OCI-LY3 (cell line): Measurements from ENCODE around the gene GC.

Source experiments
- H2AFZ ChIP-seq: fragments of 200-600, 300-600 bp; shearing (Covaris generic); 2 replicates; pipeline ENCODE4 v1.6.0; 2014; ENCODE audit warnings: antibody characterized with exemption, low read depth, low read length
- H3K27ac ChIP-seq: fragments of 200-600, 300-600 bp; sonication (generic); 2 replicates; pipeline ENCODE4 v1.5.1; 2014; ENCODE audit warnings: mild to moderate bottlenecking, low read length, moderate library complexity, mixed read lengths
- H3K27me3 ChIP-seq: fragments of 200-600, 300-600 bp; sonication (generic); 2 replicates; pipeline ENCODE4 v1.6.1; 2014; ENCODE audit warnings: low read depth, low read length, mixed read lengths
- H3K36me3 ChIP-seq: fragments of 200-600, 300-600 bp; sonication (generic); replicated peaks from 2 replicates; pipeline ENCODE3; 2014; ENCODE audit warnings: low read depth, low read length, mixed read lengths
- H3K4me1 ChIP-seq: fragments of 300-600, 200-600 bp; sonication (generic); 2 replicates; pipeline ENCODE4 v1.6.1; 2014; ENCODE audit warnings: low read length, mixed read lengths
- H3K4me2 ChIP-seq: fragments of 200-600, 300-600 bp; sonication (generic); 2 replicates; pipeline ENCODE4 v1.6.1; 2014; ENCODE audit warnings: low read length, mixed read lengths
- H3K4me3 ChIP-seq: fragments of 300-600, 200-600 bp; sonication (generic); 2 replicates; pipeline ENCODE4 v1.5.1; 2014; ENCODE audit warnings: antibody characterized with exemption, mild to moderate bottlenecking, low read length, moderate library complexity
- H3K79me2 ChIP-seq: fragments of 300-600, 200-600 bp; shearing (Covaris generic); 2 replicates; pipeline ENCODE4 v1.6.1; 2014; ENCODE audit warnings: mild to moderate bottlenecking, low read length, mixed read lengths
- H3K9ac ChIP-seq: fragments of 300-600, 200-600 bp; shearing (Covaris generic); 2 replicates; pipeline ENCODE4 v1.6.0; 2014; ENCODE audit warnings: mild to moderate bottlenecking, low read length, moderate library complexity
- H3K9me3 ChIP-seq: fragments of 200-600, 300-600 bp; shearing (Covaris generic); 2 replicates; pipeline ENCODE4 v1.6.1; 2014; ENCODE audit warnings: low read length, mixed read lengths; ENCODE audit not compliant: insufficient read depth
- H4K20me1 ChIP-seq: fragments of 200-600, 300-600 bp; sonication (generic); 2 replicates; pipeline ENCODE4 v1.6.1; 2016; ENCODE audit warnings: low read length, mixed read lengths; ENCODE audit not compliant: insufficient read depth
- EZH2phosphoT487 ChIP-seq: fragments of 200-600 bp; shearing (Covaris generic); IDR thresholded peaks from 2 replicates; pipeline ENCODE4 v1.6.1; 2018; ENCODE audit warnings: antibody characterized with exemption, mixed run types, low read depth
- TF ChIP-seq, protein P1 (sequence below): fragments of 200-600, 300-600 bp; sonication (generic); IDR thresholded peaks from 2 replicates; pipeline ENCODE4 v1.5.1; 2014; ENCODE audit warnings: antibody characterized with exemption, low read length, low read depth

The GC gene

DNA sequence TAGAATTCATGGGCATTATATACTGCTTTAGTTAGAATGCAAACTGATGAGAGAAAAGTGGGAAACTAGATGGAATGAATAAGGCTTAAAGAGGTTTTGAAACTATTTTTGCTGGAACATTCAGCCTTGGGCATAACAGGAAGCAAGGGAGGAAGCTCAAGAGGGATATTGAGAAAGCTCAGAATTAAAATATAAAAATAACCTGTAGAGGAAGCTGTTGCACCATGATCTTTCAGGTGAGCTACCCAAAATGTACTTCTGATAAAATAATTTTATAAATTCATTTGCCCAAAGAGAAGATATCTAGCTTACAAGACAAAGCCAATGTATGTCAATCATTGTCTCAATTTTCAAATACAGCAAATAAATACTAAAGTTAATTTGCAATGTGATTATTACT is 11.3 kb downstream of the GC start:
- Histone ChIP-seq H3K27me3 (no peaks in the 10 kb centered on the region), H3K79me2 (no peaks in the 10 kb centered on the region), H3K9ac (no peak overlapping the region), H3K4me1 (peaks cover 23% of the 10 kb centered on the region), H3K9me3 (no peaks in the 10 kb centered on the region), H3K36me3 (no peaks in the 10 kb centered on the region), H3K4me2 (peak overlapping the region; percentile 44), H2AFZ (peak overlapping the region; percentile 82; the same call in 1 of the 2 replicates), H4K20me1 (no peaks in the 10 kb centered on the region), H3K27ac (no peak overlapping the region), H3K4me3 (0 out of 2 replicates have a peak overlapping the region, but pooled peaks have one; percentile 11)
- no peak for TF ChIP-seq EZH2phosphoT487
- TF ChIP-seq, protein P1, sequence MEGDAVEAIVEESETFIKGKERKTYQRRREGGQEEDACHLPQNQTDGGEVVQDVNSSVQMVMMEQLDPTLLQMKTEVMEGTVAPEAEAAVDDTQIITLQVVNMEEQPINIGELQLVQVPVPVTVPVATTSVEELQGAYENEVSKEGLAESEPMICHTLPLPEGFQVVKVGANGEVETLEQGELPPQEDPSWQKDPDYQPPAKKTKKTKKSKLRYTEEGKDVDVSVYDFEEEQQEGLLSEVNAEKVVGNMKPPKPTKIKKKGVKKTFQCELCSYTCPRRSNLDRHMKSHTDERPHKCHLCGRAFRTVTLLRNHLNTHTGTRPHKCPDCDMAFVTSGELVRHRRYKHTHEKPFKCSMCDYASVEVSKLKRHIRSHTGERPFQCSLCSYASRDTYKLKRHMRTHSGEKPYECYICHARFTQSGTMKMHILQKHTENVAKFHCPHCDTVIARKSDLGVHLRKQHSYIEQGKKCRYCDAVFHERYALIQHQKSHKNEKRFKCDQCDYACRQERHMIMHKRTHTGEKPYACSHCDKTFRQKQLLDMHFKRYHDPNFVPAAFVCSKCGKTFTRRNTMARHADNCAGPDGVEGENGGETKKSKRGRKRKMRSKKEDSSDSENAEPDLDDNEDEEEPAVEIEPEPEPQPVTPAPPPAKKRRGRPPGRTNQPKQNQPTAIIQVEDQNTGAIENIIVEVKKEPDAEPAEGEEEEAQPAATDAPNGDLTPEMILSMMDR: peak; percentile 66

DNA sequence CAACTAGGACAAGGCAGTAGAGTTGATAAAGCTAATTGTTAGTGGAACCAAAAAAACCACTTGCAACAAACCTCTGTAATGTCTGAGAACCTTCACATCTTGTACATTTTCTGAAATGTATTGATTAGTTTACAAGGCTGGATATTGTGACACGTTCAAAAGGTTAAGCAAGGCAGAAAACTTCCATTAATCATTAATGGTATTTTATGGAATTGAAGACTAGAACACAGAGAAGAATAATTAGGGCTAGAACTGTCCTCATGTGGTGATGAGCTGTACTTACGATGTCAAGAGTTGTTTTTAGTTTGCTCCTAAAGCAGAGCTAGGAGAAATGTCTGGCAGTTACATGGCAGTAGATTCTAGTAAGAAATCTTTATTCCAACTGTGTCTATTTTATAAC is 12.3 kb downstream of the GC start:
- H3K4me3 ChIP-seq: no peak overlapping the region
- H3K4me2 ChIP-seq: no peak overlapping the region
- no peaks in the 10 kb centered on the region for H3K27me3 ChIP-seq
- no peaks in the 10 kb centered on the region for H3K79me2 ChIP-seq
- no peak for TF ChIP-seq EZH2phosphoT487
- TF ChIP-seq, protein P1: no peak
- H3K9me3 ChIP-seq: no peaks in the 10 kb centered on the region
- H3K9ac ChIP-seq: no peak overlapping the region
- H2AFZ ChIP-seq: no peak overlapping the region
- H4K20me1 ChIP-seq: no peaks in the 10 kb centered on the region
- peaks cover 23% of the 10 kb centered on the region for H3K4me1 ChIP-seq
- H3K27ac ChIP-seq: no peak overlapping the region
- H3K36me3 ChIP-seq: no peaks in the 10 kb centered on the region

DNA sequence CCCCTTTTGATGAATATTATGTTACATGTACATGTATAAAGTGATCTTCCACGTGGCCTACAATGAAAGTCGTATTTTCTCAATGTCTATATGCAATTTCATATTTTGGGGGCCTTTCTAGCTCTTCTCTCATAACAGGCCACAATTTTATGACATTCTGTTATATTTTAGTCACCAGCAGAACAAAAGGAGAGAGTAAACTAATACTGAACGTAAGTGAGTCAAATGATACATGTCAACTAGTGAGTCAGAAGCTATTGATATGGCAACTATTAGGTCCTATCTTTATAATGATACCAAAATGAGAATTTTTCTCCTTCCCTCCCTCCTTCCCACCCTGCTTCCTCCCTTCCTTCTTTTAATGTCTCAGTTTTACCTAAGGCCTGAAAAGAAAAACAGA is 14.4 kb downstream of the GC start:
- Histone ChIP-seq H3K9ac (no peak overlapping the region), H3K79me2 (no peaks in the 10 kb centered on the region), H2AFZ (no peak overlapping the region), H3K4me2 (no peak overlapping the region), H3K4me3 (no peak overlapping the region), H3K9me3 (no peaks in the 10 kb centered on the region), H4K20me1 (no peaks in the 10 kb centered on the region), H3K27ac (no peak overlapping the region), H3K36me3 (no peaks in the 10 kb centered on the region), H3K27me3 (no peaks in the 10 kb centered on the region), H3K4me1 (peaks cover 31% of the 10 kb centered on the region)
- no peak for TF ChIP-seq EZH2phosphoT487
- TF ChIP-seq, protein P1: no peak

DNA sequence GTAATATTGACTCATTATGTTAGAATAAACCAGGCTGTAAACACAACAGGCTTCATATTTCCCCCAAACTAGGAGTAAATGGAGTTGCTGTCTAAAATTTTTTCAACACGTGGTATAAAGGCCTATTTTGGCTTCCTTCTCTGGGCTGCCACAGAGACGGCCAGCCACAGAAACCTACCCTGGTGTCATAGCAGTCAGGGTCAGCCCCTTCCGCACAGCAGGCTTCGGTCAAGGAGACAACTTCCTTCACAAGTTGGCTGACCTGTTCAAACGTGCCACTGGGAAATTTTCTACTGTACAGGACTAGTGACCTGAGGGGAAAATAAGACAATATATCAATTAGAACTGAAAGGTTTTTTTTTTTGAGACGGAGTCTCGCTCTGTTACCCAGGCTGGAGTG is 15.8 kb downstream of the GC start:
- no peak overlapping the region for H3K27ac ChIP-seq

More for the DNA sequence above, 15.8 kb downstream of the GC start:
- no peaks in the 10 kb centered on the region for H3K27me3 ChIP-seq
- H3K4me2 ChIP-seq: no peak overlapping the region
- no peak overlapping the region for H2AFZ ChIP-seq
- TF ChIP-seq, protein P1: no peak
- no peak for TF ChIP-seq EZH2phosphoT487
- H3K4me1 ChIP-seq: peaks cover 28% of the 10 kb centered on the region
- H3K36me3 ChIP-seq: no peaks in the 10 kb centered on the region
- no peaks in the 10 kb centered on the region for H4K20me1 ChIP-seq
- H3K9me3 ChIP-seq: no peaks in the 10 kb centered on the region
- no peak overlapping the region for H3K4me3 ChIP-seq
- H3K79me2 ChIP-seq: no peaks in the 10 kb centered on the region
- no peak overlapping the region for H3K9ac ChIP-seq
